IMR-90 (cell line): ENCODE data around the gene ACTG2. TPM values are rescaled to one million over a fixed set of nuclear protein-coding genes. Genes with fewer than 3 reads are reported as not detected.

Experiments
- ATAC-seq: fragments of 200-7000 bp; cut with Tn5 transposase; 2 replicates; pipeline ENCODE4 v1.9.1; 2020; ENCODE audit warnings: low read depth, mild to moderate bottlenecking, moderate library complexity
- BruUV-seq: library from RNA; stranded (reverse); fragments of 400-500 nt; replicated peaks from 2 replicates; lab custom pipeline; 2021; lab: Mats Ljungman, UMichigan
- CTCF ChIA-PET: fragments of 300-600 bp; formaldehyde crosslinking; extraction: SDS; loops from one replicate; lab custom pipeline; 2021; ENCODE audit warnings: antibody characterized with exemption; lab: Yijun Ruan, JAX
- POLR2A ChIA-PET: fragments of 300-600 bp; sonication (Branson Sonifier 250); formaldehyde crosslinking; loops from one replicate; lab custom pipeline; 2022; ENCODE audit warnings: antibody characterized with exemption; ENCODE audit not compliant: unreplicated experiment; lab: Charles Lee
- DNase-seq: peaks from one replicate; pipeline ENCODE4 v3.0.0; 2013
- H2AFZ ChIP-seq: replicated peaks from 2 replicates; pipeline ENCODE3; 2013; ENCODE audit warnings: low read length, mild to moderate bottlenecking; ENCODE audit not compliant: poor library complexity
- H2AK5ac ChIP-seq: 2 replicates; pipeline ENCODE4 v1.6.1; 2013; ENCODE audit warnings: low read depth, low read length, inconsistent platforms
- H2AK9ac ChIP-seq: replicated peaks from 2 replicates; pipeline ENCODE3; 2013; ENCODE audit warnings: mild to moderate bottlenecking, low read depth, low read length, moderate library complexity; ENCODE audit not compliant: poor library complexity
- H2BK120ac ChIP-seq: 2 replicates; pipeline ENCODE4 v1.6.1; 2013; ENCODE audit warnings: low read depth, low read length, inconsistent platforms
- H2BK15ac ChIP-seq: 3 replicates; pipeline ENCODE4 v1.6.1; 2013; ENCODE audit warnings: low read depth, low read length, inconsistent platforms
- H2BK20ac ChIP-seq: 2 replicates; pipeline ENCODE4 v1.6.1; 2013; ENCODE audit warnings: low read depth, mild to moderate bottlenecking, inconsistent platforms, low read length, moderate library complexity
- H2BK5ac ChIP-seq: 2 replicates; pipeline ENCODE4 v1.6.1; 2013; ENCODE audit warnings: mild to moderate bottlenecking, low read depth, low read length, inconsistent platforms; ENCODE audit not compliant: poor library complexity, severe bottlenecking
- H3K14ac ChIP-seq: replicated peaks from 2 replicates; pipeline ENCODE4 v1.6.1; 2013; ENCODE audit warnings: low read depth, low read length, inconsistent platforms
- H3K18ac ChIP-seq: 2 replicates; pipeline ENCODE4 v1.6.1; 2013; ENCODE audit warnings: low read depth, low read length, control low read depth
- H3K23ac ChIP-seq: 2 replicates; pipeline ENCODE4 v1.6.1; 2013; ENCODE audit warnings: low read depth, low read length, inconsistent platforms
- H3K27ac ChIP-seq: 2 replicates; pipeline ENCODE4 v1.5.1; 2013; ENCODE audit warnings: mild to moderate bottlenecking, control low read depth, low read length; ENCODE audit not compliant: insufficient read depth
- H3K27me3 ChIP-seq: 2 replicates; pipeline ENCODE4 v1.6.1; 2013; ENCODE audit warnings: low read length; ENCODE audit not compliant: control insufficient read depth, insufficient read depth
- H3K36me3 ChIP-seq: 2 replicates; pipeline ENCODE4 v1.6.1; 2013; ENCODE audit warnings: low read length, mixed read lengths; ENCODE audit not compliant: control insufficient read depth, insufficient read depth
- H3K4ac ChIP-seq: 2 replicates; pipeline ENCODE4 v1.6.1; 2013; ENCODE audit warnings: low read depth, low read length, inconsistent platforms
- H3K4me1 ChIP-seq: 2 replicates; pipeline ENCODE4 v1.6.1; 2013; ENCODE audit warnings: low read length, mixed read lengths; ENCODE audit not compliant: control insufficient read depth, insufficient read depth
- H3K4me2 ChIP-seq: 2 replicates; pipeline ENCODE4 v1.6.1; 2013; ENCODE audit warnings: low read depth, mild to moderate bottlenecking, control low read depth, low read length, moderate library complexity
- H3K4me3 ChIP-seq: 2 replicates; pipeline ENCODE4 v1.5.1; 2013; ENCODE audit warnings: low read depth, mild to moderate bottlenecking, control low read depth, low read length, moderate library complexity; ENCODE audit not compliant: insufficient read depth
- H3K56ac ChIP-seq: 2 replicates; pipeline ENCODE4 v1.6.1; 2013; ENCODE audit warnings: low read length, inconsistent platforms; ENCODE audit not compliant: insufficient read depth; ENCODE audit errors: extremely low read depth
- H3K79me1 ChIP-seq, 2 experiments: 2 replicates each; pipeline ENCODE4 v1.6.1; 2013; ENCODE audit warnings: low read length in 2 of 2, inconsistent platforms in 1 of 2, low read depth in 1 of 2
- H3K9ac ChIP-seq: 2 replicates; pipeline ENCODE4 v1.6.1; 2013; ENCODE audit warnings: low read depth, low read length, control low read depth
- H3K9me1 ChIP-seq: 2 replicates; pipeline ENCODE4 v1.6.1; 2013; ENCODE audit warnings: low read length, inconsistent platforms; ENCODE audit not compliant: insufficient read depth
- H3K9me3 ChIP-seq: 2 replicates; pipeline ENCODE4 v1.6.1; 2013; ENCODE audit warnings: low read length; ENCODE audit not compliant: control insufficient read depth, insufficient read depth
- H4K20me1 ChIP-seq: 2 replicates; pipeline ENCODE4 v1.6.1; 2013; ENCODE audit warnings: low read length, inconsistent platforms; ENCODE audit not compliant: insufficient read depth
- H4K5ac ChIP-seq: 2 replicates; pipeline ENCODE4 v1.6.1; 2013; ENCODE audit warnings: mild to moderate bottlenecking, low read depth, low read length, control low read depth
- H4K8ac ChIP-seq, 2 experiments: 2 replicates each; pipeline ENCODE4 v1.6.1; 2013; ENCODE audit warnings: low read depth in 2 of 2, low read length in 2 of 2, control low read depth in 1 of 2, inconsistent platforms in 1 of 2
- H4K91ac ChIP-seq: 2 replicates; pipeline ENCODE4 v1.6.1; 2013; ENCODE audit warnings: low read depth, low read length, inconsistent platforms; ENCODE audit not compliant: insufficient read depth
- BHLHE40 ChIP-seq: fragments of 150-350 bp; IDR thresholded peaks from 2 replicates; pipeline ENCODE4 v1.6.1; 2016; ENCODE audit warnings: mild to moderate bottlenecking, low read depth, low read length
- CHD1 ChIP-seq: IDR thresholded peaks from 2 replicates; pipeline ENCODE4 v1.6.1; 2012; ENCODE audit warnings: low read depth, low read length, improper control_type of control experiment
- WGBS, 2 experiments: methylation state at CpG; one replicate each; pipeline versions ENCODE4 v1.1.5 to v1.1.7; 2013; ENCODE audit warnings: missing lambda C conversion rate in 2 of 2; ENCODE audit not compliant: insufficient read length in 1 of 2; ENCODE audit errors: extremely low coverage in 2 of 2; 5-methylcytosine and 5-hydroxymethylcytosine counted together
- dilution Hi-C: fragments of 300-500 bp; cut with HindIII; formaldehyde crosslinking; loops from one replicate; pipeline ENCODE4 v1.14.3; 2018; ENCODE audit warnings: low sequenced_read_pairs; ENCODE audit not compliant: unreplicated experiment
- in situ Hi-C: fragments of 300-500 bp; cut with MboI; formaldehyde crosslinking; loops from 3 replicates; pipeline ENCODE4 v1.14.3; 2019; ENCODE audit warnings: low sequenced_read_pairs, inconsistent platforms, mixed read lengths
- intact Hi-C: fragments of 100-400 bp; cut with micrococcal nuclease; formaldehyde crosslinking; loops from 2 replicates; pipeline ENCODE4 v1.10.0; 2022
- polyA plus RNA-seq, 3 experiments: library from polyadenylated mRNA; depleted of rRNA; stranded (reverse); fragments of >200 nt; gene quantifications; 2 replicates each; pipeline ENCODE4 v1.2.3, GENCODE V29; 2012; ENCODE audit warnings: low replicate concordance in 1 of 3
- total RNA-seq: library from RNA; depleted of rRNA; stranded (reverse); fragments of >200 nt; gene quantifications from 2 replicates; pipeline ENCODE4 v1.2.3, GENCODE V29; 2012

ACTG2 gene
- total and polyA plus RNA-seq, 2 of the 4 experiments (the other 2 are of a cell fraction), result 523 to 899 TPM

DNA sequence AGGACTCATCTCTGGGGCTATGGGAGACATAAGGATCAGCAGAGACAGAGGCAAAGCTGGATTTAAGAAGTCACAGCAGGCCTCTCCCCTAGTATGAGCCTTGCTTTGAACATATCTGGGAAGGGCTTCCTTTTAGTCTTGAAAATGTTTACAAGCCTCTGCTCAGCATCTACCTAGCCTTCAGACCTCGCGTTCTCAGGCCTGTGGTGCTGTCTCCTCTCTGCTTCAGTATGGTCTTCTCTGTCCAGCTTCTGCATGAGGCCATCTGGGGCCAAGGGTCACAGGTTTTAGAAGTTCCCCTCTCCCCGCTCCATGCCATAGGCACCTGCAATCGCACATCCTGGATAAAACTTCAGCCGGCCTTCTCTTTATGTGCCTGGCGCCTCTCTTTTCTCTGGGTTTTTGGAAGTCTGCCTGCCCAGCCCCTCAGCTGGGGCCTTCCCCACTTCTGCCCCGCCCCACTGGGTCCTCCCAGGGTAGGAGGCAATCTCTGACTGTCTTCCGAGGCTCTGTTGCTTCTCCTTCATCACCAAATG is 7.1 kb downstream of the ACTG2 start:
- H4K91ac ChIP-seq, result no peak overlapping the region
- DNase-seq (no peak), ATAC-seq (no peak)
- H2BK5ac ChIP-seq, result no peak overlapping the region
- no peak overlapping the region for H3K56ac ChIP-seq
- H3K4ac ChIP-seq, result no peak overlapping the region
- H3K18ac ChIP-seq, result no peak overlapping the region
- no peaks in the 10 kb centered on the region for H3K27me3 ChIP-seq
- no peak overlapping the region for H2BK20ac ChIP-seq
- H4K5ac ChIP-seq, result no peak overlapping the region
- in situ Hi-C loops, result no loop called here
- no peak overlapping the region for H3K4me2 ChIP-seq
- H3K36me3 ChIP-seq, result peaks cover 42% of the 10 kb centered on the region
- no peaks in the 10 kb centered on the region for H3K9me3 ChIP-seq
- H4K8ac ChIP-seq, result no peak overlapping the region
- no peak overlapping the region for H2AK5ac ChIP-seq
- H3K9ac ChIP-seq, result no peak overlapping the region
- H2AK9ac ChIP-seq, result no peak overlapping the region
- no peak overlapping the region for H3K4me3 ChIP-seq
- dilution Hi-C loops, result no loop called here
- H3K4me1 ChIP-seq, result peaks cover 13% of the 10 kb centered on the region
- no peak overlapping the region for H2BK120ac ChIP-seq
- TF ChIP-seq CHD1 (no peak), BHLHE40 (no peak)
- H4K20me1 ChIP-seq, result peaks cover 88% of the 10 kb centered on the region
- no peak overlapping the region for H2AFZ ChIP-seq
- no TSS peak for BruUV-seq
- H3K23ac ChIP-seq, result 0 out of 2 replicates have a peak overlapping the region, but pooled peaks have one; percentile 16
- intact Hi-C loops, result no loop called here
- no peak overlapping the region for H2BK15ac ChIP-seq
- 67% methylated on average over 3 of the region's 8 CpGs; no CpG with 5 or more reads in 1 of the 2 experiments for WGBS, 2 experiments
- H3K14ac ChIP-seq, result no peak overlapping the region
- ChIA-PET POLR2A (no interaction called here), CTCF (no interaction called here)
- H3K79me1 ChIP-seq, result peaks cover 27 to 77% of the 10 kb centered on the region in 2 experiments
- no peak overlapping the region for H3K27ac ChIP-seq
- H3K9me1 ChIP-seq, result peaks cover 32% of the 10 kb centered on the region
